Ureter (tissue), 1 donor: ENCODE measurements around the gene KLHL8. TPM values are rescaled to one million over a fixed set of nuclear protein-coding genes. Genes with fewer than 3 reads are reported as not detected.
"Not testable (repeated sequence)": the region's sequence is repeated elsewhere in the genome, so short reads cannot be mapped to it uniquely, and the experiment has no call there.

Source experiments
- DNase-seq: peaks from one replicate; pipeline ENCODE4 v3.0.0-alpha.2; 2020; ENCODE audit warnings: low spot score
- total RNA-seq: library from RNA; stranded (reverse); gene quantifications from one replicate; pipeline ENCODE4 v1.2.4, GENCODE V29; 2023
- donor health status: DM: yes; HTN: yes; CAD: no.

KLHL8 gene
- total RNA-seq, 1 donor from 2014 or later: 12.5 TPM

DNA sequence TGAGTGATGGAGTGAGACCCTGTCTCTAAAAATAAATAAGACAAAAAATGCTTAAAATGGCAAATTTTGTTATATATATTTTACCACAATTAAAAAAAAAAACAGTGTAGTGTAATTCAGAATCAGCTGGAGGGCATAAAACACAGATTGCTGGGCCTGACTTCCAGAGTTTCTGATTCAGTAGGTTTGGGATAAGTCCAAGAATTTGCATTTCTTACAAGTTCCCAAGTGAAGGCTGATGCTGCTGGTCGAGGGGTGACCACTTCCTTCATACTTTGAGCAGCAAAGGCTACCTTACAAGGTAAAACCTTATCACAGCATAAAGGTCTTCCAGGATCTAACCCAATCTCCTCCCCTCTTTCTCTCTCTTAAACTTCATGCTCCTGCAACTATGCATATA is 40.7 kb downstream of the KLHL8 start:
- no peak for DNase-seq

DNA sequence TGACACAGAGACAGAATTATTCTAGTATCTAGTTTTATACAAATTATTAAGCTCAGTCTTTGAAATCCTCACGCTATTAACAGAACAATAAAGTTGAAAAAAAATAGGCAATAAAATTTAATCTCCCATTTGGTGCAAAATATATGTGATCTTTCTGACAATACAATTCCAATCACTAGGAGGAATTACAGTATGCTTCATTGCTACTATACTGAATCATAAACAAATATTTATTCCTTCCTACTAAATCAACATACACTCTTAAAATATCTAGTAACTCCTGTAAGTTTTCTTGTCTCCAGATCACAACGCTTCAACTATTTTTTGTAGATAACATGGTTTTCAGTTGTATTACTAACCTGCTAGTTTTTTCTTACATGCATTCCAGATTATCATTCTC is 45.7 kb downstream of the KLHL8 start:
- DNase-seq: no peak

DNA sequence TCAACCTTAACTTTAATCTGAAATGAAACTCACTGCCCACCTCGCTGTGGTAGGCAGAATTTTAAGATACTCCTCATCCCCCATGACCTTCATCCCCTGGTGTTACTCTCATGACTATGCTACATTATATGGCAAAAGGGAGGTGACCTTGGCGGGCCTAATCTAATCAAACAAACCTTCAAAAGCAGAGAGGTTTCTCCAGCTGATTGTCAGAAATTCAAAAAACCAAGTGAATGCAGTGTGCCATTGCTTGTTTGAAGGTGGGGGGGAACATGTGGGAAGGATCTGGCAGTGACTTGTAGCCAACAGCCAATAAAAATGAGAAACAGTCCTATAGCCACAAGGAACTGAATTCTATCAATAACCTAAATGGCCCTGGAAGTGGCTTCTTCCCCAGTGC is 48.5 kb downstream of the KLHL8 start:
- DNase-seq: no peak

DNA sequence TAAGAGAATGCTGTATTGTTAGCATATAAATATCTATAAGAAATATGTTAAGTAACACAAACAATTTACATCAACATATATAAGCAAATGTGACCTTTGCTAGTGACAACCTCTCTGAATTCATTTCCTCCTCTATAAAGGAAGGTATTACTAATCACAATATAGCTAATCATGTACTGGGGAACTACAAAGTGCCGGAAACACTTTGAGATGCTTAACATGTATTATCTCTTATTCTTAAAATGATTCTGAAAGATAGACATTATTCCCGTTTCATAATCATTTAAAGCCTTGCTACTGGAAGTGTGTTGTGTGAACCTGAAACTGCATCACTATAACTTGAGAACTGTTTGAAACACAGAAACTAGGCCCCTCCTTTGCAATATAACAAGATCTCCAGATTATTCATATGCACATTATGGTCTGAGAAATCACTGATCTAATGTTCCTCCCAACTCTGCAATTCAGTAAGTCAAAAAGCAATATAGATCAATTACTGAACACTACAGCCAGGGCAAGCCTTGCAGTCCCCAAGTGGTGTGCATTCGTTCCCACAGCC is 54.0 kb downstream of the KLHL8 start:
- DNase-seq: no peak

DNA sequence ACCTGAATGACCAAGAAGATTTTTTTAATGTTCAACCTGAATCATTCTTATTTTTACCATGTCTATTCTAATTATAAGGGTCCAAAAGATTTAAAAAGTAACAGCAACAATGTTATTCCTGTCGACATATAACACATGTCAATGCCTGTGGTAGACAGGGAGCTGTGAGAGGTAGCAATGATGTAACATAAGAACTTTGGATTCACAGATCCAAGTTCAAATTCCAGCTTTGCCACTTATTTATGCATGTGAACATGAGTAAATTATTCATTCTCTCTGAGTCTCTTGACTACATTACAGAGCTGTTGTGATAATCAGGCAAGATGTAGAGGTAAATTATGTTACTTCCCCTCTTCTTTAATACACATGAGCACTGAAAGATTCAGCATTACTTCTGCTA is 54.5 kb downstream of the KLHL8 start:
- DNase-seq: no peak

DNA sequence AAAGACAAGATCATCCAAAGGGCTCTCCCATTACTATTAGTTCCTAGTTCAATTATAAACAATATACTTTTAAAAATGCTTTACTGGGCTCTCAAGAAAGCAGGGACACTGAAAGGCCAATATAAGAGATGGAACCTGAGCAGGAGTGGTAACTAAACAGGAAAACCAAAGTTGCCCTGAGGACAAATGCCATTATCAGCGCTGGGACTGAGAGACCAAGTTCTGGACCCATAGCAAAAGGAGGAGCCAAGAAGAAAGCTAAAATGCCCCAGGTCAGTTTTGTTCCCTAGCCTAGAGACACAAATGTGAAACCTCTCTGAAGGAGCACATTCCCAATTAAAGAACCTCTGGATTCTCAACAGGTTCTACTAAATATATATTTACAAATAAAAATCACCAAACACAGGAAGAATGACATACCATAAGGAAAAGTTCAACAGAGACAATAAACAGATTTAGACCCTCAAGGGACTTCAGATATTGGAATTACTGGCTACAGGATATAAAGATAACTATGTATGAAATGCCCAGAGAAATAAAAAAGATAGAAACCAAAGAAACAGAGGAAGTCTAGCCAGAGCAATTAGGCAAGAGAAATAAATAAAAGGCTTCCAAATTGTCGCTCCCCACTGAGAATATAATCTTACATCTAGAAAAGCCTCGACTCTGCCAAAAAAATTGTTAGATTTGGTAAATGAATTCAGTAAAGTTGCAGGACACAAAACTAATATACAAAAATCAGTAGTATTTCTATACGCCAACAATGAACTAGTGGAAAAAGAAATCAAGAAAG is 67.1 kb downstream of the KLHL8 start:
- no peak for DNase-seq

DNA sequence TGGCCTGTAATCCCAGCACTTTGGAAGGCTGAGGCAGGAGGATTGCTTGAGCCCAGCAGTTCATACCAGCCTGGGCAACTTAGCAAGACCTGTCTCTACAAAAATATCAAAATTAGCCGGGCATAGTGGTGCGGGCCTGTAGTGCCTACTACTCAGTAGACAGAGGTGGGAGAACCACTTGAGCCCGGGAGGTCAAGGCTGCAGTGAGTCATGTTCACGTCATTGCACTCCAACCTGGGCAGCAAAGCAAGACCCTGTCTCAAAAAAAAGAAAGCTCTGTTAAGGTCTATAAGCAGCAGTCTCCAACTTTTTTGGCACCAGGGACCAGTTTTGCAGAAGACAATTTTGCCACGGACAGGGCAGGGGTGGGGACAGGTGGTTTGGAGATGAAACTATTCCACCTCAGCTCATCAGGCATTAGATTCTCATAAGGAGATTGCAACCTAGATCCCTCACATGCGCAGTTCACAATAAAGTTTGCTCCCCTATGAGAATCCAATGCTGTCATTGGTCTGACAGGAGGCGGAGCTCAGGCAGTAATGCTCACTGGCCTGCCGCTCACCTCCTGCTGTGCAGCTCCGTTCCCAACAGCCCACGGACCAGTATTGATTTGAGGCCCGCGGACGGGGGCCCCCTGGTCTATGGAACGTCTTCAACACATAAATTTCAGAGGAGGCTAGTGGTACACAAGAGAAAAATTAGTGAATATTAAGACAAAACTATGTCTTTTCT is 67.9 kb downstream of the KLHL8 start:
- no peak for DNase-seq

DNA sequence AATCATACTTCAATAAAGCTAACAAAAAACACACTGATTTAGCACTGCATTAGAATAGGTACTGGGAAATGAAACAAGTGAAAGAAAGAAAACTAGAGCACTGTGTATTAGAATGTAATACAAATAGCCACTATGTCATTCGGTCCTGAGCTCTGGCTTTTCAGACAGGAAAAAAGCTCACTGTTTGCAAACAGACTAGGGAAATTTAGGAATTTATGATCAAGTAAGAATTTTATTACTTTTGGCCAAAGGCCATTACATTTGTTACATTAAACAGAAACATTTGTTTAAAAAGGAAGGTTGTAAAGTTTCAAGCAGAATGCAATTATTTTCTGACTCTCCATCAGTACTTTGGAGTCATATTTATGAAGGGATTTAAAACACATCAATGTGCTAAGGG is 68.7 kb downstream of the KLHL8 start:
- DNase-seq: no peak

DNA sequence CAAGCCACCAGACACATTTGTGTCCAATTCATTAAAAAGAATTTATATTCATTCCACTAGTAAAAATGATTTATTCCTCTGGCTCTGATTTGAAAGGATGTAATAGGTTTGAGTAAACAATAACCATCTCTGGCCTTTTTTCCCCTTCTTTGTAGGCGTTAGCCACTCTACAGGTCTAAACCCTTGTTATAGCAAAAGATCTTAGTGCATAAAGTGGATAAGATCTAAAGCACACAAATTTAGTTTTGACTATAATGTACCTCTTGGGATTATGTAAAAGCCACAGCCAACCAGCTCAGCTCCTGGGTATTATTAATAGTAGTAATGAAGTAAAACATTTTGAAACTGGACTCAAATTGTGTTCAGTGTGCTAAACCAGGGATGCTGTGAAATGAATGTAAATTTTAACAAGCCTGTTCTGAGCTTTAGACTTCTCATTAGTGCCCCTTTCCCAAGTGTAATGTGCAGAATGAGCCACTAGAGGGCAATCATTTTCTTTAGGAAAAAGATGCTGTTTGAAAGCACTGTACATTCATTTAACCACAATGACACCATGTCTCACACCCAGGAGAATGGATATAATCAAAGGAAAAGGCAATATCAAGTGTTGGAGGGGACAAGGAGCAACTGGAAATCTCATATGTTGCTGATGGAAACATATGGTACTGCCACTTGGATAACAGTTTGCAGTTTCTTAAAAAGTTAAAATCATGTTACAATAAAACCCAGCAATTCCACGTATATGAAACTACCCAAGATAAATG is 69.7 kb downstream of the KLHL8 start:
- peak; percentile 67 for DNase-seq

DNA sequence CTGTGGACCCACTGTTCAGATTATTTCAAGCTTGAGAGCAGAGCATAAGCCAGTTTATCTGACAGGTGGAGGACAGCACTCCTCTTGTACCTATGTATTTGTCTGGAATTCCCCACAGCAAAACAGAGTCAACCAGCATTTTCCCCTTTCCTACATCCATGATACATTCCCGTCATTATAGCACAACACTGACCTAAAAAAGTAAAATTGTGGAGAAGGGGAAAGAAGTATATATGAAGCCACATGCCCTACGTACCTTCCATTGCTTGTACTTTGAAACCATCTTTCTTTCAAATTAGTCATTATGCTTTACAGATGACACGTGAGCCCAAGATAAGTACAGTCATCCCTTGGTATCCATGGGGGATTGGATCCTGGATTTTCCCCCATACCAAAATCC is 73.3 kb downstream of the KLHL8 start:
- DNase-seq: no peak

DNA sequence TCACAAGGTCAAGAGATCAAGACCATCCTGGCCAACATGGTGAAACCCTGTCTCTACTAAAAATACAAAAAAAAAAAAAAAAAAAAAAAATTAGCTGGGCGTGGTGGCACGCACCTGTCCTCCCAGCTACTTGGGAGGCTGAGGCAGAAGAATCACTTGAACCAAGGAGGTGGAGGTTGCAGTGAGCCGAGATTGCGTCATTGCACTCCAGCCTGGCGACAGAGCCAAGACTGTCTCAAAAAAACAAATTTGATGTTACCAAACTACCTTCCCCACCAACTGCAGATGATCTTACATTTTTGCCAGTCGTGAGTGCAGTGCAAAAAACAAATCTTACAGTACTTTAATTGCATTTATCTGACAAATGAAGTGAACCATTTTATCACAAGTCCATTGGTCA is 74.5 kb downstream of the KLHL8 start:
- not testable (repeated sequence) for DNase-seq

DNA sequence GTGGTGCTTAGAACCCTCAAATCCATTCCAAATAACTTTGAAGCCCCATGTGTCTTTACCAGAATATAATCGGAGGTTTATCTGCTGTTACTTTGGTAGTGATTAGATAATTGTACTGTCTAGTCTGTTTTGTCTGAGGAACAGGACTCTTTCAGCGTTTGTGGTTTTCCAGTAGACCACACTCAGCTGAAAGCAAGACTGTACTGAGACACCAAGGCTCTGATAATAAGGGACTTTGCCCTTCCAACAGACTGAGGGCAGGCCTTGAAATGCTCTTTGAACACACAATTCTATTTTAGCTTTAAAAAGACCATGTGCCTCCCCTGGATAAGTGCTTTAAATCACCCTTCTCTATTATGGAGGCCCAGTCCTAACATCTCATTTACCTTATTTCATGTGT is 76.1 kb downstream of the KLHL8 start:
- DNase-seq: no peak

DNA sequence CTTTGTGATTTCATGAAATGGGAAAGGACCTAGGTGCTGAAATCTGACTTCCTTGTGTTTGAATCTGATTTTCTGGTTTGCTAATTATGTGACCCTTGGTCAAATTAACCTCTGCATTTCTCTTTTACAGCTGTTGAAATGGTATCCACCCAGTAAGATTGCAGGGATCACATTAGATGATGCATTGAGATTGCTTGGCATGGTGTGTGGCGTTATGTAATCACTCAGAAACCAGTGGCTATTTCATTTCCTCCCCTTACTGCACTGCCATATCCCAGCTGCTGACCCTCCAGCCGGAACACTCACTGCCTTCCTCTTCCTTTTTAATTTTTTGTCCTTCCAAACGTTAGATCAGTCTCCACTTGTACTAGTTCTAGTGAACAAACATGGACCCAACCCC is 79.0 kb downstream of the KLHL8 start:
- no peak for DNase-seq

DNA sequence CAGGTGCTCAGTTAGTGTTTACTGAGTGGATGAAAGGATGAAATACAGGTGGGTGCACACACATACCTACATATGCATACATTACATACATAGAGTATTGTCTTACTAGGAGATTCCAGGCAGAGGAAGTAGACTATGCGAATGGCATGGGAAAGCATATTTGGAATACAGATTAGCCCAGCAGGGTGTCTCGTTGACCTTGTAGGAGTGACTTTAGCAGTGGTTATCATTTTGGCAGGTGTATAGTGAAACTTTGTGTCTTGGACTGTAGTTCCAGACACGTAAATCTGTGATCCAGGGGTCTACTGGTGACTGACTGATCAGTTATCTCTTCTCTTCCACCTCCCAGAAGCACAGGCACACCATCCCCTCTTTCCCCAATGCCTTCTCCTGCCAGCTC is 86.3 kb downstream of the KLHL8 start:
- no peak for DNase-seq

DNA sequence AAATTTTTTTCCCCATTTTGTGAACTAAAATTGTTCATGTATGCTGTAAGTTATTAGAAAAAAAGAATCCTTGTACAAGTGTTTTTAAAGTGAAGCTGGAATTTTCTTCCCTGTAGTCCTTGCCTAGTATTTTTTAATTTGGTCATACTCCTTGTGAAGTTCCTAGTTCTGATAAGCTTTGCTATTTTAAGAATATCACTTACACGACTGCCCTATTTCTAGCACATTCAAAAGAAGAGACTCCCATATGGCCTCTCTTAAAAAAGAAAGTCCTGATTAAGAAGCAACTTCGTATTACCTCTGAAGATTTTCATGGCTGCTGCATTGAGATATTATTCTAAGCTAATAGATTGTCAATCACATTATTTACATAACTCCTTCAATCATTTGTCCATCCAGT is 87.2 kb downstream of the KLHL8 start:
- DNase-seq: no peak

DNA sequence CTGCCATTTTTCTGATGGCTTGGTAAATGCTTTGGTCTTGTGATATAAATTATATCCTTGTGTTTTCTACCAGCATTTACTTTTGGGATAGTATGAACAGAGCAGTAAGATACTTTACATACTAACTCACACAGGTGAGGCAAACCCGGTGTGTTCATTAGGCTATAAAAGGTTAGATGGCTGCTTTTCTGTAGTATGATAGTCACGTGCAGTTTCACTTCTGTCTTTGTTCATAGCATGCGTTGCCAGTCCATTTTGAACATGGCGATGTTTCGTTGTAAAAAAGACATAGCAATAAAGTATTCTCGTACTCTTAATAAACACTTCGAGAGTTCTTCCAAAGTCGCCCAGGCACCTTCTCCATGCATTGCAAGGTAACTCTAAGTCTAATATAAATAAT is 88.4 kb downstream of the KLHL8 start:
- DNase-seq: no peak

DNA sequence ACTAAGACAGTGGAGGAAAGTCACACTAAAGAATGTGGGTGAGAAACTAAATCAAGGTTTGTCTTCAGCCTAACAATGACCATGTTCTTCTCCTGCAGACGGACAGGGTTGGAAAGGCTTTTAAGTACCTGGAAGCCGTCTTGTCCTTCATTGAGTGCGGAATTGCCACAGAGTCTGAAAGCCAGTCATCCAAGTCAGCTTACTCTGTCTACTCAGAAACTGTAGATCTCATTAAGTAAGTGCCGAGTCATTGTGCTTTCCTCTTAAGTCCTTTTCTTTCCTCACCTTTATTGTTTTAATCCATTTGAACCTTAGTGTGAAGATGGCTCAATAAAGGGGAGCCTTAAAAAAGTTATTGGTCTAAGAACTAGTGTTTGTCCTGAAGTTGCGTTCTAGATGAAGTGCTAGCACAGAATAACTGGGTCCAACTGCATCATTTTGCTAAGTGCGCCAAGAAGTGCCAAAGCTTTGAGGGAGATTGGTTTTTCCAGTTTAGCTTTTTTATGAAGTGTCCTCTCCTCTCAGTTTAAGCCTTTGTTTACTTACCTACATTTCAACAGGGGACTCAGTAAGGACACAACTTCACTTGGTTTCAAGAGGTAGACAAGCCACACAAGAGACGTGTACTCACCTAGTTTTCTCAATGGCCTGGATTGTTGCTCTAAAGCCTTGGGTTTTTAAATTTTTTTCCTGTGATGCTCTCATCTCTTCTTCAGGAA is 89.3 kb downstream of the KLHL8 start:
- DNase-seq: no peak

DNA sequence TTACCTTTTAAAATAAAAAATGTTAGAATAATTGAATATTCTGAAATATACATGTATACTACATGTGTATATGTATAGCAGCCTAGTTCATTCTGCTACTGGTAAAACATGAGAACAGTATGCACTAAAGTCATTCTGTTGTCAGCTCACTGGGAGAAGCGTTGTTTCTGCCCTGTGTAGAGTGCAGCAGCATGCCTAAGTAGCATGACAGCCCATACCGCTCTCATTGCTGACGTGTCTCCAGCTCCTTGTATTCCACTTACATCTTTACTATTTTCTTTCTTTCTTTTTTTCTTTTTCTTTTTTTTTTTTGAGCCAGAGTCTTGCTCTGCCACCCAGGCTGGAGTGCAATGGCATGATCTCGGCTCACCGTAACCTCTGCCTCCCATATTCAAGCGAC is 90.7 kb downstream of the KLHL8 start:
- no peak for DNase-seq

DNA sequence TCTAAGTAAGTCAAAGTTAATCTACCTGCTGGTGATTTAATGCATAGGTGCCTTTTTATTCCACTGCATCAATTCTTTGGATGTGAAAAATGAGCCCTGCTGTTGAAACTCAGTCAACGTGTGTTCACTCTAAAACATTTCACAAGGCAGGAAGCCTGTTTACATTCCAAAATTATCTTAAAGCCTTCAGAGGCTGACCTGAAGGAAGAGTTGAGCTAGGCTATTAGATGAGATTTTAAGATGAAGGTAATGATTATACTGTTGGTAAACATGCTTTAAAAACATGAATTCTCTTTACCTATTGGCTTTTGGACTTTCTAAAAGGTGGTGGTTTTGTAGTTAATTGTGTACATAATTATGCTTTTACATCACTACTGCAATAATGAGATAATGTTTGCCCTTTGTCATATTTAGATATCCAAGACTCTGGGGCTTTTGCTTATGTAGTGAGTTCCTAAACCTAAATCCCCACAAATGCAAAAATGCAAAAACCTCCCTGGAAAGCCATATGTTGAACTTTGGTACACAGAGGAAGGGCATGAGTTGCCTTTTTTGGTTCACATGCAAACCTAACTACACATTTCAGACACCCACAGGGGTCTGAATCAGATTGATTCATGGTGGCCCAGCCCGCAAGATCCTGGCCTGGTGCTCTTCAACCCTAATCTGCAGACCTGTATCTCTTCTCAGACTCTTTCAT is 92.3 kb downstream of the KLHL8 start:
- DNase-seq: no peak

DNA sequence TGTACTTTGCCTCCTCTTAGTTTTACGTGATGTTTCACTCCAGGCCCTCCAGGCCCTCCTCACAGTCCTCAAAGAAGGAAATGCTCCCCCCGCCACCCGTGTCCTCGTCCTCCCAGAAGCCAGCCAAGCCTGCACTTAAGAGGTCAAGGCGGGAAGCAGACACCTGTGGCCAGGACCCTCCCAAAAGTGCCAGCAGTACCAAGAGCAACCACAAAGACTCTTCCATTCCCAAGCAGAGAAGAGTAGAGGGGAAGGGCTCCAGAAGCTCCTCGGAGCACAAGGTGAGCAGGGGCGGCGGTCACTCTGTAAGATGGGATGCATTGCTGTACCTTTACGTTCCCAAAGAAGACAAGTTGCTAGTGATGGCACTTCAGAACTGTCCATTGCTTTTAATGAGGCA is 94.4 kb downstream of the KLHL8 start:
- DNase-seq: no peak

DNA sequence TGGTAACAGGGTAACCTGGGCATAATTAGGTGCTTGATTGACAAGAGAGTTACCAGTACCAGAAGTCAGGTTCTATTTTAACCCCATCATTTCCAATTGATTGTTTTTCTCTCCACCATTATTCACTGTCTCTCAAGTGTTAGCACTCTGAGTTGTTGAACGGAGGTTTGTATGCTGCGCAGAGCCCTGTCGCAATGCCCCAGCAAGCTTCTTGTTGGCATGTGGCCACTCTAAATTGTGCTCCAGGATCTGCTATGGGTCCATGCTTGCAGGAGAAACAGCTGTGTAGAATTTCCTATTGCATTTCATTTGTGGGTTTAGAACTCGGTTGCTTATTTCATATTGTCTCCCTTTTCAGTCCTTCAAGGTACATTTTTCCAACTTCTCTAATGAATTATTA is 98.2 kb downstream of the KLHL8 start:
- no peak for DNase-seq
